GM10248 (cell line): ENCODE results near the gene RNF149.

Source experiments
- CTCF ChIA-PET: fragments of 300-600 bp; sonication (Branson Sonifier 250); formaldehyde crosslinking; extraction: SDS; loops from one replicate; lab custom pipeline; 2021; ENCODE audit warnings: antibody characterized with exemption; lab: Yijun Ruan, JAX
- POLR2A ChIA-PET: fragments of 350-650 bp; sonication (Branson Sonifier 250); formaldehyde crosslinking; extraction: SDS; loops from one replicate; lab custom pipeline; 2020; ENCODE audit warnings: antibody characterized with exemption; lab: Yijun Ruan, JAX
- DNase-seq: peaks from one replicate; pipeline ENCODE4 v3.0.0; 2012; ENCODE audit errors: extremely low spot score
- CTCF ChIP-seq: IDR thresholded peaks from 2 replicates; pipeline ENCODE4 v1.5.1; 2012; ENCODE audit warnings: mild to moderate bottlenecking, low read depth; ENCODE audit errors: extremely low read depth, missing control alignments, control extremely low read depth

The RNF149 gene

GRCh38 chr2:101311696-101312017 is 3.2 kb upstream of the RNF149 start:
- no peak for TF ChIP-seq CTCF
- CTCF ChIA-PET: interaction anchor here (1.5 kb wide), 1 partner anchor 12 kb away, joined by 3 read pairs; no protein-coding TSS in a partner anchor
- POLR2A ChIA-PET: no interaction called here
- no peak for DNase-seq

DNA sequence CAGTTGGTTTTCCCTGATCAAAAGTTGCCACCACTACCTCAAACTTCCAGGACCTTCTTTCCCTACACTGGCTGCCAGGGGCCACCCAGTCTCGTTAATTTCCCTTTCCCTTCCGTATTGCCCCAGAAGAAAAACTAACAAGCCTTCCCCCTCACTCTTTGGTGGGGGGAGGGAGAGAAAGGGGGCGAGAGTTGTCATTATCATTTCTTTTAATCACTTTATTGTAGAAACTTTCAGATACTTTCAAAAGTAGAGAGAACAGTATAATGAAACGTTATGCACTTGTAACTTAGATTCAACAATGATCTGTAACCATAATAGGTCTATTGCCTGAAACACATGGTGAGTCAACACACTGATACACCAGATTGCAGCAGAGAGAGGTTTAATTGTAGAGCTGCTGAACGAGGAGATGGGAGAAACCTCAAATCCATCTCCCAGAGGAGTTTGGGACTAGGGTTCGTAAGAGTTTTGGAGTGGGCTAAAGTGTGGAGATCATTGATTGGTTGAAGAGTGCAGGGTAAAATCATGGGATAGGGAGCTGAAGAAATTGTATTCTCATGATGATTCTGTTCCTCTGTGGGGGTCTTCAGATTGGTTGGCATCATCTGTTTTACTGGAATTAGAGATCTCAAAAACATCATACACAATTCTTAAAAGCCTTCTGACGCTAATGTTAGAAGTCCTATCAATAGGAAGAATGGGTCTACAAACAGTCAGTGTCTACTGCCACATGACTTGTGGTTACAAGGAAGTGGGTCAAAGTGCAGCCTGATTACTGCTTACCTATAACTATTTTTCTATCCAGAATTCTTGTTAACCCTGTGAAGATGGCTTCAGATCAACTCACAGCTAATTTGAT is 2.6 kb upstream of the RNF149 start:
- ChIA-PET POLR2A (no interaction called here), CTCF (interaction anchor here (0.6 to 1.5 kb wide), 2 partner anchors 11 to 27 kb away, joined by 3 read pairs; no protein-coding TSS in a partner anchor)
- no peak for DNase-seq
- TF ChIP-seq CTCF: no peak

GRCh38 chr2:101310090-101310833 is 1.8 kb upstream of the RNF149 start:
- TF ChIP-seq CTCF: no peak
- DNase-seq: no peak
- POLR2A ChIA-PET: no interaction called here
- CTCF ChIA-PET: interaction anchor here (0.6 to 1.5 kb wide), 2 partner anchors 11 to 26 kb away, joined by 3 read pairs; no protein-coding TSS in a partner anchor

DNA sequence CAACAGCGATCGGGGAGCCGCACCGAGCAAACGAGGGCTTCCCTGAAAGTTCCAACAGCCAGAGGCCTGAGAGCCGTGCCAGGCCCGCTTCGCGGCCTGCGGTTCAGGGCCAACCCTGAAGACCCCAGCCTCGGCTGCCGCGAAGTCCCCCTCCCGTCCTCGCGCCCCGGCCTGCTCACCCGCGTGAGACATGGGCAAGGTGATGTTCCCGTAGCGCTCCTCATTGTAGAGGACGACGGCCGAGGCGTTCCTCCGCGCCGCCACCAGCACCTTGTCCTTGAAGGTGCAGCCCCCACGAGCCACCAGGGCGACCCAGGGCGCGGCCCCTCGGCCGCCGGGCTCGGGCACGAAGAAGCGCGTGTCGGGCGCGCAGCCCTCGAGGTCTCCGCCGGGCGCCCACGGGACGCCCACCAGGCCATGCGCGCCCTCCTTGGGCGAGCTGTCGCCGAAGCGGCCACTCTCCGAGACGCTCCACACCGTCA is 510 bp downstream of the RNF149 start:
- ChIA-PET POLR2A (no interaction called here), CTCF (interaction anchor here (0.9 to 1.4 kb wide), 4 partner anchors 9 to 295 kb away, joined by 3 to 7 read pairs (median 6); no protein-coding TSS in a partner anchor)
- TF ChIP-seq CTCF: no peak
- peak; percentile 30 for DNase-seq

GRCh38 chr2:101307503-101307902 is 998 bp downstream of the RNF149 start:
- DNase-seq: no peak
- CTCF ChIA-PET: no interaction called here
- POLR2A ChIA-PET: no interaction called here
- TF ChIP-seq CTCF: no peak

DNA sequence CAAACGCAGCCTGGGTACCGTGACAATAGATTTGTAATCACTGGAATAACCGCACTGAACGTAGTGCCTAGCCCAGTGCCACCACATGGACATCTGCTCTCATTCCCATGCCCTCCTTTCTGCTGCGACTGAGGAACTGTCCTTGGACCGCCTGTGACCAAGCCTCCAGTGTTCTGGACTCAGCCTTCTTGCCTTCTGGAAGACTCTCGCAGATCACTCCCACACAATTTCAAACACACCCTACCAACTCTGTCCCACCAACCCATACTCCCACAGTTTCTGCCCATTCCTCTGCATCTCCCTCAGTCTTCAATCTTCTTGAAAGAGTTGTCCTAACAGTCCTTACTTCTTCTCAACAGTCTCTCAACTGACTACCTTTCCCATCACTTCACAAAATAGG is 2.1 kb downstream of the RNF149 start:
- DNase-seq: no peak
- ChIA-PET CTCF (interaction anchor here (1.1 kb wide), 1 partner anchor 270 kb away, joined by 3 read pairs; no protein-coding TSS in a partner anchor), POLR2A (no interaction called here)
- no peak for TF ChIP-seq CTCF
